HepG2 (cell line): ENCODE measurements around the gene STN1. TPM values are rescaled to one million over a fixed set of nuclear protein-coding genes. Genes with fewer than 3 reads are reported as not detected.

ENCODE experiments used
- GTF3A ChIP-seq: sonication (generic); formaldehyde crosslinking; conservative IDR thresholded peaks from 2 replicates; pipeline ENCODE4 v1.4.0; 2020; ENCODE audit warnings: mild to moderate bottlenecking, missing genetic modification reagents
- HOXA5 ChIP-seq: sonication (generic); formaldehyde crosslinking; IDR thresholded peaks from 2 replicates; pipeline ENCODE4 v1.4.0; 2020; ENCODE audit warnings: missing genetic modification reagents
- MTA1 ChIP-seq: sonication (generic); formaldehyde crosslinking; IDR thresholded peaks from 2 replicates; pipeline ENCODE4 v1.4.0; 2020; ENCODE audit warnings: missing genetic modification reagents, mild to moderate bottlenecking, borderline replicate concordance
- SRSF1 ChIP-seq: fragments of 200-400 bp; formaldehyde crosslinking; optimal IDR thresholded peaks from 2 replicates; pipeline ENCODE3; 2017; ENCODE audit warnings: mild to moderate bottlenecking, low read depth, low read length, moderate library complexity
- ZNF670 ChIP-seq: sonication (generic); formaldehyde crosslinking; IDR thresholded peaks from 2 replicates; pipeline ENCODE4 v1.8.0; 2022; ENCODE audit warnings: mild to moderate bottlenecking, missing genetic modification reagents, borderline replicate concordance
- ZNF83 ChIP-seq: sonication (generic); formaldehyde crosslinking; IDR thresholded peaks from 2 replicates; pipeline ENCODE4 v1.4.0; 2020; ENCODE audit warnings: missing genetic modification reagents, mild to moderate bottlenecking, borderline replicate concordance
- polyA plus RNA-seq, 8 experiments: library from polyadenylated mRNA; depleted of rRNA in 3 of 8; stranded (reverse) in 7 of 8; unstranded in 1 of 8; fragments of >200 nt; fragmentation: Illumina TruSeq in 4 of 8; extraction: Trizol in 4 of 8; gene quantifications; 2 replicates each; pipeline versions ENCODE4 v1.2.1 to v1.2.3, GENCODE V29; 2011 to 2016; ENCODE audit warnings: low read depth in 4 of 8, missing spikeins in 1 of 8, mixed read lengths in 1 of 8; ENCODE audit not compliant: insufficient read depth in 1 of 8
- total RNA-seq, 5 experiments: library from RNA; depleted of rRNA; stranded (reverse); fragments of >200 nt; fragmentation: Illumina TruSeq; extraction: Trizol; gene quantifications; 2 replicates each; pipeline ENCODE4 v1.2.3, GENCODE V29; 2016; ENCODE audit warnings: low read depth in 1 of 5
- TF ChIP-seq, protein P1 (sequence below): IDR thresholded peaks from 2 replicates; pipeline ENCODE4 v1.6.1; 2016; ENCODE audit warnings: low read depth, missing genetic modification reagents, missing compliant biosample characterization
- TF ChIP-seq, protein P2 (sequence below): sonication (generic); formaldehyde crosslinking; IDR thresholded peaks from 2 replicates; pipeline ENCODE4 v1.9.0; 2021; ENCODE audit warnings: missing genetic modification reagents, mild to moderate bottlenecking, borderline replicate concordance
- TF ChIP-seq, protein P3 (sequence below): sonication (generic); formaldehyde crosslinking; IDR thresholded peaks from 2 replicates; pipeline ENCODE4 v1.5.1; 2020; ENCODE audit warnings: mild to moderate bottlenecking, moderate library complexity, missing genetic modification reagents
- TF ChIP-seq, protein P4 (sequence below): sonication (generic); formaldehyde crosslinking; conservative IDR thresholded peaks from 2 replicates; pipeline ENCODE4 v1.4.0; 2020; ENCODE audit warnings: missing genetic modification reagents
- TF ChIP-seq, protein P5 (sequence below): sonication (generic); formaldehyde crosslinking; IDR thresholded peaks from 2 replicates; pipeline ENCODE4 v1.5.0; 2020; ENCODE audit warnings: missing genetic modification reagents
- TF ChIP-seq, protein P6 (sequence below): sonication (generic); formaldehyde crosslinking; IDR thresholded peaks from 2 replicates; pipeline ENCODE4 v1.8.0; 2022; ENCODE audit warnings: mild to moderate bottlenecking, missing genetic modification reagents, moderate library complexity

Gene STN1
- total and polyA plus RNA-seq, 2 of the 13 experiments (the other 11 are each of a cell fraction or from before 2014, with no cell fraction given): 17.6 to 22.7 TPM

DNA sequence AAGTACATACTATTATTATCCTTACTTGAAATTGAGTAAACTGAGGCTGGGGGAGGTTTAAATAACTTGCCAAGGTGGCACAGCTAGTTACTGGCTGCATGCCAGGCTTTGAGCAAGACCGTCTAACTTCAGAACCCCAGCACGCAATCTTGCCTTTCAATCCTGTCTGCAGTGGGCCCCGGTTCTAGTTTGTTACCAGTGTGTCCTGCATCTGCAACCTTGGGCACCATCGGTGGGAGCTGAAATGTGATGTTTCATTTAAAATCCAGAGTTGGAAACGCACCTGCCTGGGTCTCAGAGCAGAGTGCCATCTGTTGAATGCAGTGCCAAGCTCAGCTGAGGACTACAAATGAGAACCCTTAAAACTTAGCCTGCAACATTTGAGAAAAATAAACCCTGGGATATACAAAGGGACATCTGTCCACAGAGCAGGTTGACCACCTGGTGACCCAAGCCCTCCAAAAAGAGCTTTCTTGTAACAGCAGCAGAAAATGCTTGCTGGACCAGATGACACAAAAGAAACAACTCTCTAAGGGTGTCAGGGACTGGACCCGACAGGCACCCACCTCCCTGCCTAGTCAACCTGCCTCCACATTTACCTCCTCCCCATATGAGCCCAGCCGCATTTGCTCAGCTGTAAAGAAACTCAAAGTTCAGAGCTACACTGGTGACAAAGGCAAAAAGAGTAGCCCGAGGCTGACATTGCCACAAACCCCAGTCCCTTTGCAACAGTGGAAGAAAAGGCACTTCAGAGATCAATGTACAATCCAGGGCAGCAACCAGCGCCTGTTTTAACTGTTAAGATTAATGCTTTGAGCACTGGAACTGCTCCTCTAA lies 64.3 kb downstream of the STN1 start (continued):
- TF ChIP-seq ZNF83 (no peak), HOXA5 (no peak; the same call in 1 of the 2 replicates), MTA1 (CRISPR knock-in tag) (peak; percentile 64; the same call in 1 of the 2 replicates), ZNF670 (CRISPR knock-in tag) (peak; percentile 40; the same call in 1 of the 2 replicates), GTF3A (CRISPR knock-in tag) (0 out of 2 replicates have a peak, but pooled peaks have one; percentile 74), SRSF1 (no peak)
- TF ChIP-seq, protein P1, sequence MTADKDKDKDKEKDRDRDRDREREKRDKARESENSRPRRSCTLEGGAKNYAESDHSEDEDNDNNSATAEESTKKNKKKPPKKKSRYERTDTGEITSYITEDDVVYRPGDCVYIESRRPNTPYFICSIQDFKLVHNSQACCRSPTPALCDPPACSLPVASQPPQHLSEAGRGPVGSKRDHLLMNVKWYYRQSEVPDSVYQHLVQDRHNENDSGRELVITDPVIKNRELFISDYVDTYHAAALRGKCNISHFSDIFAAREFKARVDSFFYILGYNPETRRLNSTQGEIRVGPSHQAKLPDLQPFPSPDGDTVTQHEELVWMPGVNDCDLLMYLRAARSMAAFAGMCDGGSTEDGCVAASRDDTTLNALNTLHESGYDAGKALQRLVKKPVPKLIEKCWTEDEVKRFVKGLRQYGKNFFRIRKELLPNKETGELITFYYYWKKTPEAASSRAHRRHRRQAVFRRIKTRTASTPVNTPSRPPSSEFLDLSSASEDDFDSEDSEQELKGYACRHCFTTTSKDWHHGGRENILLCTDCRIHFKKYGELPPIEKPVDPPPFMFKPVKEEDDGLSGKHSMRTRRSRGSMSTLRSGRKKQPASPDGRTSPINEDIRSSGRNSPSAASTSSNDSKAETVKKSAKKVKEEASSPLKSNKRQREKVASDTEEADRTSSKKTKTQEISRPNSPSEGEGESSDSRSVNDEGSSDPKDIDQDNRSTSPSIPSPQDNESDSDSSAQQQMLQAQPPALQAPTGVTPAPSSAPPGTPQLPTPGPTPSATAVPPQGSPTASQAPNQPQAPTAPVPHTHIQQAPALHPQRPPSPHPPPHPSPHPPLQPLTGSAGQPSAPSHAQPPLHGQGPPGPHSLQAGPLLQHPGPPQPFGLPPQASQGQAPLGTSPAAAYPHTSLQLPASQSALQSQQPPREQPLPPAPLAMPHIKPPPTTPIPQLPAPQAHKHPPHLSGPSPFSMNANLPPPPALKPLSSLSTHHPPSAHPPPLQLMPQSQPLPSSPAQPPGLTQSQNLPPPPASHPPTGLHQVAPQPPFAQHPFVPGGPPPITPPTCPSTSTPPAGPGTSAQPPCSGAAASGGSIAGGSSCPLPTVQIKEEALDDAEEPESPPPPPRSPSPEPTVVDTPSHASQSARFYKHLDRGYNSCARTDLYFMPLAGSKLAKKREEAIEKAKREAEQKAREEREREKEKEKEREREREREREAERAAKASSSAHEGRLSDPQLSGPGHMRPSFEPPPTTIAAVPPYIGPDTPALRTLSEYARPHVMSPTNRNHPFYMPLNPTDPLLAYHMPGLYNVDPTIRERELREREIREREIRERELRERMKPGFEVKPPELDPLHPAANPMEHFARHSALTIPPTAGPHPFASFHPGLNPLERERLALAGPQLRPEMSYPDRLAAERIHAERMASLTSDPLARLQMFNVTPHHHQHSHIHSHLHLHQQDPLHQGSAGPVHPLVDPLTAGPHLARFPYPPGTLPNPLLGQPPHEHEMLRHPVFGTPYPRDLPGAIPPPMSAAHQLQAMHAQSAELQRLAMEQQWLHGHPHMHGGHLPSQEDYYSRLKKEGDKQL (CRISPR knock-in tag): no peak
- TF ChIP-seq, protein P2, sequence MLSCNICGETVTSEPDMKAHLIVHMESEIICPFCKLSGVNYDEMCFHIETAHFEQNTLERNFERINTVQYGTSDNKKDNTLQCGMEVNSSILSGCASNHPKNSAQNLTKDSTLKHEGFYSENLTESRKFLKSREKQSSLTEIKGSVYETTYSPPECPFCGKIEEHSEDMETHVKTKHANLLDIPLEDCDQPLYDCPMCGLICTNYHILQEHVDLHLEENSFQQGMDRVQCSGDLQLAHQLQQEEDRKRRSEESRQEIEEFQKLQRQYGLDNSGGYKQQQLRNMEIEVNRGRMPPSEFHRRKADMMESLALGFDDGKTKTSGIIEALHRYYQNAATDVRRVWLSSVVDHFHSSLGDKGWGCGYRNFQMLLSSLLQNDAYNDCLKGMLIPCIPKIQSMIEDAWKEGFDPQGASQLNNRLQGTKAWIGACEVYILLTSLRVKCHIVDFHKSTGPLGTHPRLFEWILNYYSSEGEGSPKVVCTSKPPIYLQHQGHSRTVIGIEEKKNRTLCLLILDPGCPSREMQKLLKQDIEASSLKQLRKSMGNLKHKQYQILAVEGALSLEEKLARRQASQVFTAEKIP (CRISPR knock-in tag): no peak
- TF ChIP-seq, protein P3, sequence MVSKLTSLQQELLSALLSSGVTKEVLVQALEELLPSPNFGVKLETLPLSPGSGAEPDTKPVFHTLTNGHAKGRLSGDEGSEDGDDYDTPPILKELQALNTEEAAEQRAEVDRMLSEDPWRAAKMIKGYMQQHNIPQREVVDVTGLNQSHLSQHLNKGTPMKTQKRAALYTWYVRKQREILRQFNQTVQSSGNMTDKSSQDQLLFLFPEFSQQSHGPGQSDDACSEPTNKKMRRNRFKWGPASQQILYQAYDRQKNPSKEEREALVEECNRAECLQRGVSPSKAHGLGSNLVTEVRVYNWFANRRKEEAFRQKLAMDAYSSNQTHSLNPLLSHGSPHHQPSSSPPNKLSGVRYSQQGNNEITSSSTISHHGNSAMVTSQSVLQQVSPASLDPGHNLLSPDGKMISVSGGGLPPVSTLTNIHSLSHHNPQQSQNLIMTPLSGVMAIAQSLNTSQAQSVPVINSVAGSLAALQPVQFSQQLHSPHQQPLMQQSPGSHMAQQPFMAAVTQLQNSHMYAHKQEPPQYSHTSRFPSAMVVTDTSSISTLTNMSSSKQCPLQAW (CRISPR knock-in tag): no peak
- TF ChIP-seq, protein P4, sequence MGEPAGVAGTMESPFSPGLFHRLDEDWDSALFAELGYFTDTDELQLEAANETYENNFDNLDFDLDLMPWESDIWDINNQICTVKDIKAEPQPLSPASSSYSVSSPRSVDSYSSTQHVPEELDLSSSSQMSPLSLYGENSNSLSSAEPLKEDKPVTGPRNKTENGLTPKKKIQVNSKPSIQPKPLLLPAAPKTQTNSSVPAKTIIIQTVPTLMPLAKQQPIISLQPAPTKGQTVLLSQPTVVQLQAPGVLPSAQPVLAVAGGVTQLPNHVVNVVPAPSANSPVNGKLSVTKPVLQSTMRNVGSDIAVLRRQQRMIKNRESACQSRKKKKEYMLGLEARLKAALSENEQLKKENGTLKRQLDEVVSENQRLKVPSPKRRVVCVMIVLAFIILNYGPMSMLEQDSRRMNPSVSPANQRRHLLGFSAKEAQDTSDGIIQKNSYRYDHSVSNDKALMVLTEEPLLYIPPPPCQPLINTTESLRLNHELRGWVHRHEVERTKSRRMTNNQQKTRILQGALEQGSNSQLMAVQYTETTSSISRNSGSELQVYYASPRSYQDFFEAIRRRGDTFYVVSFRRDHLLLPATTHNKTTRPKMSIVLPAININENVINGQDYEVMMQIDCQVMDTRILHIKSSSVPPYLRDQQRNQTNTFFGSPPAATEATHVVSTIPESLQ (CRISPR knock-in tag): no peak
- TF ChIP-seq, protein P5, sequence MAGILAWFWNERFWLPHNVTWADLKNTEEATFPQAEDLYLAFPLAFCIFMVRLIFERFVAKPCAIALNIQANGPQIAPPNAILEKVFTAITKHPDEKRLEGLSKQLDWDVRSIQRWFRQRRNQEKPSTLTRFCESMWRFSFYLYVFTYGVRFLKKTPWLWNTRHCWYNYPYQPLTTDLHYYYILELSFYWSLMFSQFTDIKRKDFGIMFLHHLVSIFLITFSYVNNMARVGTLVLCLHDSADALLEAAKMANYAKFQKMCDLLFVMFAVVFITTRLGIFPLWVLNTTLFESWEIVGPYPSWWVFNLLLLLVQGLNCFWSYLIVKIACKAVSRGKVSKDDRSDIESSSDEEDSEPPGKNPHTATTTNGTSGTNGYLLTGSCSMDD (CRISPR knock-in tag): no peak
- TF ChIP-seq, protein P6, sequence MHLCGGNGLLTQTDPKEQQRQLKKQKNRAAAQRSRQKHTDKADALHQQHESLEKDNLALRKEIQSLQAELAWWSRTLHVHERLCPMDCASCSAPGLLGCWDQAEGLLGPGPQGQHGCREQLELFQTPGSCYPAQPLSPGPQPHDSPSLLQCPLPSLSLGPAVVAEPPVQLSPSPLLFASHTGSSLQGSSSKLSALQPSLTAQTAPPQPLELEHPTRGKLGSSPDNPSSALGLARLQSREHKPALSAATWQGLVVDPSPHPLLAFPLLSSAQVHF (CRISPR knock-in tag): no peak
